ENCODE measurements around the gene WRAP53.

WRAP53 gene

DNA sequence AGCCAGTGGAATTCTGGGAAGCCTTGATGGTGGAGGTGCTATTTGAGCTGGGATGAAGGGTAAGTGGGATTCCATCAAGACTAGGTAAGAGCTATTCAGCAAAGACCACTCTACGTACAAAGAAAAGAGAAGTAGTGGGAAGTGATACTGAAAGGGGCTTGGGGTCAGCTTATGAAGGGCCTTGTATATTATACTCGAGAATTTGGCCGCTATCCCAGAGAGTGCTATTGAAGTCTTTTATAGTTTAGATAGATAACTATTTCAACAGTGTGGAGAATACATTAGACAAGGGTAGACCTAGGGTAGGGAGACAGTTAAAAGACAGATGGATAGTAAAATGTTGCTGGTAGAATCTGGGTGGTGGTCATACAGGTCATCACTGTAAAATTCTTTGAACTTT, 39.6 kb downstream of the WRAP53 start:
- TF ChIP-seq, protein P1, sequence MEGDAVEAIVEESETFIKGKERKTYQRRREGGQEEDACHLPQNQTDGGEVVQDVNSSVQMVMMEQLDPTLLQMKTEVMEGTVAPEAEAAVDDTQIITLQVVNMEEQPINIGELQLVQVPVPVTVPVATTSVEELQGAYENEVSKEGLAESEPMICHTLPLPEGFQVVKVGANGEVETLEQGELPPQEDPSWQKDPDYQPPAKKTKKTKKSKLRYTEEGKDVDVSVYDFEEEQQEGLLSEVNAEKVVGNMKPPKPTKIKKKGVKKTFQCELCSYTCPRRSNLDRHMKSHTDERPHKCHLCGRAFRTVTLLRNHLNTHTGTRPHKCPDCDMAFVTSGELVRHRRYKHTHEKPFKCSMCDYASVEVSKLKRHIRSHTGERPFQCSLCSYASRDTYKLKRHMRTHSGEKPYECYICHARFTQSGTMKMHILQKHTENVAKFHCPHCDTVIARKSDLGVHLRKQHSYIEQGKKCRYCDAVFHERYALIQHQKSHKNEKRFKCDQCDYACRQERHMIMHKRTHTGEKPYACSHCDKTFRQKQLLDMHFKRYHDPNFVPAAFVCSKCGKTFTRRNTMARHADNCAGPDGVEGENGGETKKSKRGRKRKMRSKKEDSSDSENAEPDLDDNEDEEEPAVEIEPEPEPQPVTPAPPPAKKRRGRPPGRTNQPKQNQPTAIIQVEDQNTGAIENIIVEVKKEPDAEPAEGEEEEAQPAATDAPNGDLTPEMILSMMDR (conservative IDR thresholded peaks at IDR 0.05; ENCODE audit: control insufficient read depth, insufficient read depth, low read depth, low read length): no peak
- H3K4me3 ChIP-seq (ENCODE audit: control insufficient read depth, low read depth, low read length): no peak overlapping the region
- no peak for DNase-seq (ENCODE audit: low read depth)

DNA sequence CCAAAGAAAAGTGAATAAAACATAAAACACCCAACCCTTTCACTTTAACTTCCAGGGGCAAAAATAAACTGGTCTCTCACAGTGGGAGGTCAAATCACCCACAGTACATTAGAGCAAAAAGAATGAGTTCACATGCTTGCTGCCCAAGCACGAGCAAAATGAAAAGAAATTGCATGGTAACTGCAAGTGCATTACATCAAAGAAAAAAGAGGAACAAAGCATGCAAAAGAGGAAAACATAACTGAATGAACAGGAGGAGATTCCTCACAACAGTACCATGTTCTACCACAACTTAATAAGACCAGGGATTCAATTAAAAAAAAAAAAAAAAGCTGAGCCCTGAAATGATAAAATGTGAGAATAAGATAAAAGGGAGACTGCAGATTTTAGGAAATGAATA, 41.5 kb downstream of the WRAP53 start:
- TF ChIP-seq, protein P1 (conservative IDR thresholded peaks at IDR 0.05; ENCODE audit: control insufficient read depth, insufficient read depth, low read depth, low read length): no peak
- H3K4me3 ChIP-seq (ENCODE audit: control insufficient read depth, low read depth, low read length): no peak overlapping the region
- DNase-seq (ENCODE audit: low read depth): no peak

DNA sequence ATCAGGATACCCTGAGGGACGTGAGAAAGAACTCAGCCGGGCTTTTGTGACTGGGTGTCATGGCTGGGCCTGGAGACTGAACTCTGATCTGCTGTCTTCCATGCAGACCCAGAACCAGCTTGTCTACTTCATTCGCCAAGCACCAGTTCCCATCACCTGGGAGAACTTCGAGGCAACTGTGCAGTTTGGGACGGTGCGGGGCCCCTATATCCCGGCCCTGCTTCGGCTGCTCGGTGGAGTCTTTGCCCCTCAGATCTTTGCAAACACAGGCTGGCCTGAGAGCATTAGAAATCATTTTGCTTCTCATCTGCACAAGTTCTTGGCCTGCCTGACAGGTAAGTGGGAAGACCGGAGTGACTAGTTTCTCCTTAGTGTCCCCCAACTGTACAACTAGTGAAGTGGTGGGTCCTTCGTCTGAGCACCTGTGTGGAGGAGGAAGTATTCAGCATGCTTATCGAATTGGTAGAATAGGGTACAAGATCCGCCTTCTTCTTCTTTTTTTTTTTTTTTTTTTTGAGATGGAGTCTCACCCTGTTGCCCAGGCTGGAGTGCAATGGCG, 44.8 kb downstream of the WRAP53 start:
- TF ChIP-seq, protein P1 (conservative IDR thresholded peaks at IDR 0.05; ENCODE audit: control insufficient read depth, insufficient read depth, low read depth, low read length): no peak
- no peak overlapping the region for H3K4me3 ChIP-seq (ENCODE audit: control insufficient read depth, low read depth, low read length)
- no peak for DNase-seq (ENCODE audit: low read depth)

DNA sequence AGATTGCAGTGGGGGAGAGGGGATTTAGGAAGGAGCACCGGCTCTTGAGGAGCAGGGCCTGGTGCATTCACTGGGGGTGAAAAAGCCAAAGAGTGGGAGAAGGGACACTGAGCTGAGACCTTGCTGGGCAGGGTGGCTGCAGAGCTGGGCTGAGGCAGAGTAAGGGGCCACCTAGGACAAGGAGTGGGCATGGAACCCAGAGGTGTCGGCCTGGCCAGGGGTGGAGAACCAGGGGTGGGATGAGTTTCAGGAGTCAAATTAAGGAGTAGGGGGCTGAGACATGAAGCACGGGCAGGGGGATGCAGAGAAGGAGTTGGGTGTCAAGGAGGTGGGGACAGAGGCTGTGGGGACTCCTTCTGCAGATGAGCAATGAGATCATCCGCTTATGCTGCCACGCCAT, 49.3 kb downstream of the WRAP53 start:
- TF ChIP-seq, protein P1 (conservative IDR thresholded peaks at IDR 0.05; ENCODE audit: control insufficient read depth, insufficient read depth, low read depth, low read length): no peak
- no peak overlapping the region for H3K4me3 ChIP-seq (ENCODE audit: control insufficient read depth, low read depth, low read length)
- DNase-seq (ENCODE audit: low read depth): no peak

DNA sequence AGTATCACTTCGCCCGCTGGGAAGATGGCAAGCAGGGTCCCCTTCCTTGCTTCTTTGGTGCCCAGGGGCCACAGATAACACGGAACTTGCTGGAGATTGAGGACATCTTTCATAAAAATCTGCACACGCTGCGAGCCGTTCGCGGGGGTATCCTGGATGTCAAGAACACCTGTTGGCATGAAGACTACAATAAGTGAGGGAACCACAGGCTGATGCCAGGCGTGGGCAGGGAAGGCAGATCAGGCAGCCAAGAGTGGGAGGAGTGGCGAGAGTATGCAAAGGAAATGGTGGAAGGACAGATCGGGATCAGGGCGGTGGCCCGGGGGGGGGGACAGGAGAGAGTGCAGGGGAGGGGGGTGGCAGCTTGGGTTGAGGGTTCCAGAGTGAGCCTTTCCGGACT, 51.5 kb downstream of the WRAP53 start:
- DNase-seq (ENCODE audit: low read depth): no peak
- H3K4me3 ChIP-seq (ENCODE audit: control insufficient read depth, low read depth, low read length): no peak overlapping the region
- TF ChIP-seq, protein P1 (conservative IDR thresholded peaks at IDR 0.05; ENCODE audit: control insufficient read depth, insufficient read depth, low read depth, low read length): no peak

DNA sequence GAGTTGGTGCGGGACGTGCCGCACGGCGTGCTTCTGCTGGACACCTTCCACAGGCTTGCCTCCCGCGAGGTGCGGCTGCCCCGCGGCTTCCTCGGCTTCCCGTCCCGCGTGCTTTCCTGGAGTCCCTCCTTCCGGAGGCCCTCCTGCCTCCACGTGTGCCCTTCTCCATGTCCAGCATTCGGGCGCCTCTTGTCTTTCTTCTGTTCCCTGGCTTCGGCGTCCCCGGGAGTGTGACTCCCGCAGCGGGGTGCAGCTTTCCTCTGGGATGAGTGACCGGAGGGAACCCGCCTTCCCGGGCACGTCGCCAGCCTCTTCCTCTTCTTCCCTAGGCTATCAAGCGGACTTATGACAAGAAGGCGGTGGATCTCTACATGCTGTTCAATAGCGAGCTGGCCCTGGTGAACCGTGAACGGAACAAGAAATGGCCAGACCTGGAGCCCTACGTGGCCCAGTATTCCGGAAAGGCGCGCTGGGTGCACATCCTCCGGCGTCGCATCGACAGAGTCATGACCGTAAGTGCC, 52.3 kb downstream of the WRAP53 start:
- no peak overlapping the region for H3K4me3 ChIP-seq (ENCODE audit: control insufficient read depth, low read depth, low read length)
- TF ChIP-seq, protein P1 (conservative IDR thresholded peaks at IDR 0.05; ENCODE audit: control insufficient read depth, insufficient read depth, low read depth, low read length): no peak
- no peak for DNase-seq (ENCODE audit: low read depth)

DNA sequence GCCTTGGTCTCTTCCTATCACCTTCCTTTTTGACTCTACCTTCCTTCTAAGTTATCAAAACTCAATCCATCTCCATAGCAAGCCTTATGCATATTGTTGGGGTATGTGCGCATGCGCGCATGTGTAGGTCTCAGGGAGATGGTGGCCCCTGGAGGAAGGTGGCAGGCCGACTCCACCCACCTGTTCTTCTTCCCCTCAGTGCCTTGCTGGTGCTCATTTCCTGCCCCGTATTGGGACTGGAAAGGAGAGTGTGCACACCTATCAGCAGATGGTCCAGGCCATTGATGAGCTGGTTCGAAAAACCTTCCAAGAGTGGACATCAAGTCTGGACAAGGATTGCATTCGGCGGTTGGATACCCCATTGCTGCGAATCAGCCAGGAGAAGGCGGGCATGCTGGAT, 54.5 kb downstream of the WRAP53 start:
- no peak overlapping the region for H3K4me3 ChIP-seq (ENCODE audit: control insufficient read depth, low read depth, low read length)
- TF ChIP-seq, protein P1 (conservative IDR thresholded peaks at IDR 0.05; ENCODE audit: control insufficient read depth, insufficient read depth, low read depth, low read length): no peak
- no peak for DNase-seq (ENCODE audit: low read depth)
